ENCODE measurements around the gene PPP2R2C. TPM values are rescaled to one million over a fixed set of nuclear protein-coding genes. Genes with fewer than 3 reads are reported as not detected.

PPP2R2C gene
- total and polyA plus RNA-seq, 2 experiments from 2014 or later = 1.3 to 9.2 TPM

DNA sequence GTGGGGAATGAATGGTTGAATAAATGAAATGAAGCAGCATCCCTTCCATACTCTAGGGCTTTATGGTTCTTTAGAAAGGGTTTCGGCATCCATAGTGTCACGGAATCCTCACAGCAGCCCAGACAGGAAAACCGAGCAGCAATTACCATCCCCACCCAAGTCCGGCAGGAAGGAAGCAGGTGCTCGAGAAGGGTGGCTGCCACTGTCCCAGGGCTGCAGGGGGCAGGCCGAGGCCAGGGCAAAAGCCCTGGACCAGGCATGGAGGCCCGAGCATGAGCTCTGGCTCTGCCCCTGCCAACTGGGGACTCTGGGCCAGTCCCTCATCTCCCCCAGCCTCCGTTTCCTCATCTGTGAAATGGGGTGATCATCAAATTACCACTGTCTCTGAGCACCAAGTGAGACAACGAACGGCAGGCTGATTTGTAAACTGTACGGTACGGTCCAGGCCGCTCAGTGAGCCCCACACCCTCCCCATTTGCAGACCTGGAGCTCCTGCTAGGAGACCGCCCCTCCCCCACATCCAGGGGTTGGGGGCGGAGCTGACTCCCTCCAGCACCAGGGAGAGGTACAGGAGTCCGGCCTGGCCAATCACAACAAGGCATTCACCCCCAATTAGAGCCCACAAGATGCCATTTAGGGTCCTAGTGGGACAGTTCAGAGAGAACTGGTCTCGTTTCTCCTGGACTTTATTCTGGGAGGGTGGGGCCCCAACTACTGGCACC is 102.3 kb downstream of the PPP2R2C start:
- Histone ChIP-seq H3K4me3 (no peak overlapping the region), H3K36me3 (ENCODE audit: insufficient read depth) (no peaks in the 10 kb centered on the region), H2AFZ (no peak overlapping the region), H3F3A (replicated peaks; ENCODE audit: low read depth) (no peaks in the 10 kb centered on the region), H3K4me2 (no peak overlapping the region), H3K9me2 (ENCODE audit: insufficient read depth) (no peaks in the 10 kb centered on the region), H4K20me1 (replicated peaks; ENCODE audit: insufficient read depth) (no peaks in the 10 kb centered on the region), H3K27ac (ENCODE audit: low read depth) (no peak overlapping the region), H3K79me2 (replicated peaks; ENCODE audit: insufficient read depth) (no peaks in the 10 kb centered on the region), H3K27me3 (ENCODE audit: insufficient read depth) (no peaks in the 10 kb centered on the region), H3K4me1 (ENCODE audit: insufficient read depth) (peaks cover 9% of the 10 kb centered on the region; the same call in 1 of the 2 replicates)
- DNase-seq (ENCODE audit: low spot score) = peak; percentile 62
- peaks cover 6% of the 10 kb centered on the region for H3K27me3 Mint-ChIP-seq (ENCODE audit: insufficient read depth, low read depth, poor library complexity)
- no peaks in the 10 kb centered on the region for H3K9me3 Mint-ChIP-seq
- H3K4me3 Mint-ChIP-seq = no peak overlapping the region
- H3K27ac Mint-ChIP-seq = no peak overlapping the region
- TF ChIP-seq CREB1 (CRISPR knock-in tag; IDR thresholded peaks at IDR 0.05; ENCODE audit: low read depth) = no peak
- TF ChIP-seq STAT1 (IDR thresholded peaks at IDR 0.05; ENCODE audit: unreplicated experiment) = no peak
- TF ChIP-seq, protein P1, sequence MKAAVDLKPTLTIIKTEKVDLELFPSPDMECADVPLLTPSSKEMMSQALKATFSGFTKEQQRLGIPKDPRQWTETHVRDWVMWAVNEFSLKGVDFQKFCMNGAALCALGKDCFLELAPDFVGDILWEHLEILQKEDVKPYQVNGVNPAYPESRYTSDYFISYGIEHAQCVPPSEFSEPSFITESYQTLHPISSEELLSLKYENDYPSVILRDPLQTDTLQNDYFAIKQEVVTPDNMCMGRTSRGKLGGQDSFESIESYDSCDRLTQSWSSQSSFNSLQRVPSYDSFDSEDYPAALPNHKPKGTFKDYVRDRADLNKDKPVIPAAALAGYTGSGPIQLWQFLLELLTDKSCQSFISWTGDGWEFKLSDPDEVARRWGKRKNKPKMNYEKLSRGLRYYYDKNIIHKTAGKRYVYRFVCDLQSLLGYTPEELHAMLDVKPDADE (IDR thresholded peaks at IDR 0.05) = no peak
- TF ChIP-seq ZNF331 (CRISPR knock-in tag; IDR thresholded peaks at IDR 0.05; ENCODE audit: low read depth) = no peak
- no peak for TF ChIP-seq EZH2 (IDR thresholded peaks at IDR 0.05; ENCODE audit: low read depth, unreplicated experiment)
- TF ChIP-seq, protein P2, sequence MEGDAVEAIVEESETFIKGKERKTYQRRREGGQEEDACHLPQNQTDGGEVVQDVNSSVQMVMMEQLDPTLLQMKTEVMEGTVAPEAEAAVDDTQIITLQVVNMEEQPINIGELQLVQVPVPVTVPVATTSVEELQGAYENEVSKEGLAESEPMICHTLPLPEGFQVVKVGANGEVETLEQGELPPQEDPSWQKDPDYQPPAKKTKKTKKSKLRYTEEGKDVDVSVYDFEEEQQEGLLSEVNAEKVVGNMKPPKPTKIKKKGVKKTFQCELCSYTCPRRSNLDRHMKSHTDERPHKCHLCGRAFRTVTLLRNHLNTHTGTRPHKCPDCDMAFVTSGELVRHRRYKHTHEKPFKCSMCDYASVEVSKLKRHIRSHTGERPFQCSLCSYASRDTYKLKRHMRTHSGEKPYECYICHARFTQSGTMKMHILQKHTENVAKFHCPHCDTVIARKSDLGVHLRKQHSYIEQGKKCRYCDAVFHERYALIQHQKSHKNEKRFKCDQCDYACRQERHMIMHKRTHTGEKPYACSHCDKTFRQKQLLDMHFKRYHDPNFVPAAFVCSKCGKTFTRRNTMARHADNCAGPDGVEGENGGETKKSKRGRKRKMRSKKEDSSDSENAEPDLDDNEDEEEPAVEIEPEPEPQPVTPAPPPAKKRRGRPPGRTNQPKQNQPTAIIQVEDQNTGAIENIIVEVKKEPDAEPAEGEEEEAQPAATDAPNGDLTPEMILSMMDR (conservative IDR thresholded peaks at IDR 0.05; ENCODE audit: low read depth in 2 of 2) = peak in 1 of 2 experiments; percentile 36; a peak in 1 of 4 replicates
- TF ChIP-seq ZNF114 (CRISPR knock-in tag; IDR thresholded peaks at IDR 0.05) = no peak
- no peak for TF ChIP-seq EZH2phosphoT487 (IDR thresholded peaks at IDR 0.05; ENCODE audit: unreplicated experiment)
- no peak for TF ChIP-seq JUNB (IDR thresholded peaks at IDR 0.05; ENCODE audit: unreplicated experiment)
- peak; percentile 22 for TF ChIP-seq REST (IDR thresholded peaks at IDR 0.05; ENCODE audit: unreplicated experiment)
- no peak for TF ChIP-seq POLR2AphosphoS5 (IDR thresholded peaks at IDR 0.05; ENCODE audit: low read depth)
- TF ChIP-seq, protein P3, sequence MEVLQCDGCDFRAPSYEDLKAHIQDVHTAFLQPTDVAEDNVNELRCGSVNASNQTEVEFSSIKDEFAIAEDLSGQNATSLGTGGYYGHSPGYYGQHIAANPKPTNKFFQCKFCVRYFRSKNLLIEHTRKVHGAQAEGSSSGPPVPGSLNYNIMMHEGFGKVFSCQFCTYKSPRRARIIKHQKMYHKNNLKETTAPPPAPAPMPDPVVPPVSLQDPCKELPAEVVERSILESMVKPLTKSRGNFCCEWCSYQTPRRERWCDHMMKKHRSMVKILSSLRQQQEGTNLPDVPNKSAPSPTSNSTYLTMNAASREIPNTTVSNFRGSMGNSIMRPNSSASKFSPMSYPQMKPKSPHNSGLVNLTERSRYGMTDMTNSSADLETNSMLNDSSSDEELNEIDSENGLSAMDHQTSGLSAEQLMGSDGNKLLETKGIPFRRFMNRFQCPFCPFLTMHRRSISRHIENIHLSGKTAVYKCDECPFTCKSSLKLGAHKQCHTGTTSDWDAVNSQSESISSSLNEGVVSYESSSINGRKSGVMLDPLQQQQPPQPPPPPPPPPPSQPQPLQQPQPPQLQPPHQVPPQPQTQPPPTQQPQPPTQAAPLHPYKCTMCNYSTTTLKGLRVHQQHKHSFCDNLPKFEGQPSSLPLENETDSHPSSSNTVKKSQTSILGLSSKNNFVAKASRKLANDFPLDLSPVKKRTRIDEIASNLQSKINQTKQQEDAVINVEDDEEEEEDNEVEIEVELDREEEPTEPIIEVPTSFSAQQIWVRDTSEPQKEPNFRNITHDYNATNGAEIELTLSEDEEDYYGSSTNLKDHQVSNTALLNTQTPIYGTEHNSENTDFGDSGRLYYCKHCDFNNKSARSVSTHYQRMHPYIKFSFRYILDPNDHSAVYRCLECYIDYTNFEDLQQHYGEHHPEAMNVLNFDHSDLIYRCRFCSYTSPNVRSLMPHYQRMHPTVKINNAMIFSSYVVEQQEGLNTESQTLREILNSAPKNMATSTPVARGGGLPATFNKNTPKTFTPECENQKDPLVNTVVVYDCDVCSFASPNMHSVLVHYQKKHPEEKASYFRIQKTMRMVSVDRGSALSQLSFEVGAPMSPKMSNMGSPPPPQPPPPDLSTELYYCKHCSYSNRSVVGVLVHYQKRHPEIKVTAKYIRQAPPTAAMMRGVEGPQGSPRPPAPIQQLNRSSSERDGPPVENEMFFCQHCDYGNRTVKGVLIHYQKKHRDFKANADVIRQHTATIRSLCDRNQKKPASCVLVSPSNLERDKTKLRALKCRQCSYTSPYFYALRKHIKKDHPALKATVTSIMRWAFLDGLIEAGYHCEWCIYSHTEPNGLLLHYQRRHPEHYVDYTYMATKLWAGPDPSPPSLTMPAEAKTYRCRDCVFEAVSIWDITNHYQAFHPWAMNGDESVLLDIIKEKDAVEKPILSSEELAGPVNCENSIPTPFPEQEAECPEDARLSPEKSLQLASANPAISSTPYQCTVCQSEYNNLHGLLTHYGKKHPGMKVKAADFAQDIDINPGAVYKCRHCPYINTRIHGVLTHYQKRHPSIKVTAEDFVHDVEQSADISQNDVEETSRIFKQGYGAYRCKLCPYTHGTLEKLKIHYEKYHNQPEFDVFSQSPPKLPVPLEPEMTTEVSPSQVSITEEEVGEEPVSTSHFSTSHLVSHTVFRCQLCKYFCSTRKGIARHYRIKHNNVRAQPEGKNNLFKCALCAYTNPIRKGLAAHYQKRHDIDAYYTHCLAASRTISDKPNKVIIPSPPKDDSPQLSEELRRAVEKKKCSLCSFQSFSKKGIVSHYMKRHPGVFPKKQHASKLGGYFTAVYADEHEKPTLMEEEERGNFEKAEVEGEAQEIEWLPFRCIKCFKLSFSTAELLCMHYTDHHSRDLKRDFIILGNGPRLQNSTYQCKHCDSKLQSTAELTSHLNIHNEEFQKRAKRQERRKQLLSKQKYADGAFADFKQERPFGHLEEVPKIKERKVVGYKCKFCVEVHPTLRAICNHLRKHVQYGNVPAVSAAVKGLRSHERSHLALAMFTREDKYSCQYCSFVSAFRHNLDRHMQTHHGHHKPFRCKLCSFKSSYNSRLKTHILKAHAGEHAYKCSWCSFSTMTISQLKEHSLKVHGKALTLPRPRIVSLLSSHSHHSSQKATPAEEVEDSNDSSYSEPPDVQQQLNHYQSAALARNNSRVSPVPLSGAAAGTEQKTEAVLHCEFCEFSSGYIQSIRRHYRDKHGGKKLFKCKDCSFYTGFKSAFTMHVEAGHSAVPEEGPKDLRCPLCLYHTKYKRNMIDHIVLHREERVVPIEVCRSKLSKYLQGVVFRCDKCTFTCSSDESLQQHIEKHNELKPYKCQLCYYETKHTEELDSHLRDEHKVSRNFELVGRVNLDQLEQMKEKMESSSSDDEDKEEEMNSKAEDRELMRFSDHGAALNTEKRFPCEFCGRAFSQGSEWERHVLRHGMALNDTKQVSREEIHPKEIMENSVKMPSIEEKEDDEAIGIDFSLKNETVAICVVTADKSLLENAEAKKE (CRISPR knock-in tag; IDR thresholded peaks at IDR 0.05) = no peak
- TF ChIP-seq NANOG (IDR thresholded peaks at IDR 0.05; ENCODE audit: borderline replicate concordance) = no peak
- H3K4me1 Mint-ChIP-seq = peaks cover 21% of the 10 kb centered on the region
- ATAC-seq = peak; percentile 80
- H3K36me3 Mint-ChIP-seq (ENCODE audit: low read depth) = no peaks in the 10 kb centered on the region

Data from GM23338 (cell line).